ENCODE data around the gene ANTXR1.

Gene ANTXR1

GRCh38 chr2:69097148-69097610 lies 84.2 kb downstream of the ANTXR1 start:
- DNase-seq (ENCODE audit: low read depth in 2 of 2), result no peak

- no peak for DNase-seq (ENCODE audit: low read depth in 2 of 2)
Measured at GRCh38 chr2:69097891-69098655, 85.1 kb downstream of the ANTXR1 start.

- no peak for DNase-seq (ENCODE audit: low read depth in 2 of 2)
Measured at GRCh38 chr2:69099541-69099940, 86.6 kb downstream of the ANTXR1 start.

- DNase-seq (ENCODE audit: low read depth in 2 of 2), result no peak
Measured at GRCh38 chr2:69100220-69100723, 87.3 kb downstream of the ANTXR1 start.

DNA sequence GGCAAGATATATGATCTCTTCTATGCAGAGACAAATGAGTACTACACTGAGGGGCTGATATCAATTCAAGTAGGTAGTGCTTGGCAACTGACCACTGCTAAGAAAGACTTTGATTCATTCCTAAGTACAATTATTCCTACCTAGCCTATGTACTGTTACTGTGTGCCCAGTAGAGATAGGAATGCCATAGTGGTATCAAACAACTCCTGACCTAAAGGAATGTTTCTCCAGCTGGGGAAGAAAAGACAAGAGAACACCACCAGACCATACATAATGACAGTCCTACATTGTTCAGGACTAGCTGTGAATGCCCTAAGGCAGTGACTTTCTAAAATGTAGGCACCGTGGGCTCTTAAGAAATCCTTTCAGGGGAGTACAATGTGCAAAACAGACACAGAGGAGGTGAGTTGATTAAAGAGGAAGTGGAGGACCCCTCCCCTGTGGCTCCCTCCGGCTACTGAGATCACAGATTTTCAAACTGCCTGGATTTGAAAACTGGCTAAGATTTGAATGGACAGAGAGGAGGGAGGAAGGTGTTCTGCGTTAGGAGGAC lies 89.1 kb downstream of the ANTXR1 start:
- DNase-seq (ENCODE audit: low read depth in 2 of 2), result no peak

DNA sequence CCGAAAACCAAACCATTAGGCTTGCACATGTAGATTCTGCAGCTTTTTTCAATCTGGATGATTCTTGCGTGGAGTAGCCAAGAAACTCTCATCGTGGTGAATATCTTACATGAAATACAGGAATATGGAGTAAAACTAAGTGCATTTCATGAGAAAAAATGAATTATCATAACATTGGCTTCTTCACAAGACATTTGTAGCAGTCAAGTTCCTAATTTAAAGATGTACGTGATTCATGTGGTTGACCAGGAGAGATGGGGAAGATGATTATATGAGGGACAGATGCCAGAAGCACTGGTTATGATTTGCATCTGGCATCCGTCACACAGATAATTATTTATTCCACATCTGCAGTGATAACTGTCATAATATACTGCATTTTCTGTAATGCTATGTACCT lies 90.4 kb downstream of the ANTXR1 start:
- DNase-seq (ENCODE audit: low read depth in 2 of 2), result no peak

GRCh38 chr2:69104261-69104660 lies 91.3 kb downstream of the ANTXR1 start:
- DNase-seq (ENCODE audit: low read depth in 2 of 2), result no peak

DNA sequence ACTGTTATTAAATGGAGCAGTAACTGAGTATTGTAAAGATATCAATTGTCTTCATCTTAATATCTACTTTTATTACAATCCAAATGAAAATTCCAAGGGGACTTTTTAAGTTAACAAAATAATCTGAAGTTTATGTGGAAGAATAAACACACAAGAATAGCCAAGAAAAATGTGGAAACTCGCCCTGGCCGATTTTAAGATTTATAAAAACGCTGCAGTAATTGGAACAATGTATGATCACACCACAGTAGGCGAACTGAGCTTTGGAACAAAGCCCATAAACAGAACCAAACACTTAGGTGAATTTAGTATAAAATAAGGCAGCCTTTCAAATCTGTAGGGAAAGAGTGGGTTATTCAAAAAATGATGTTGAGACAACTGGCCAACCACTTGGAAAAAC lies 96.3 kb downstream of the ANTXR1 start:
- DNase-seq (ENCODE audit: low read depth in 2 of 2), result no peak

- no peak for DNase-seq (ENCODE audit: low read depth in 2 of 2)
Measured at GRCh38 chr2:69111076-69111475, 98.1 kb downstream of the ANTXR1 start.

- no peak for DNase-seq (ENCODE audit: low read depth in 2 of 2)
Measured at GRCh38 chr2:69113627-69114026, 100.6 kb downstream of the ANTXR1 start.

GRCh38 chr2:69114534-69114933 lies 101.6 kb downstream of the ANTXR1 start:
- no peak for DNase-seq (ENCODE audit: low read depth in 2 of 2)

DNA sequence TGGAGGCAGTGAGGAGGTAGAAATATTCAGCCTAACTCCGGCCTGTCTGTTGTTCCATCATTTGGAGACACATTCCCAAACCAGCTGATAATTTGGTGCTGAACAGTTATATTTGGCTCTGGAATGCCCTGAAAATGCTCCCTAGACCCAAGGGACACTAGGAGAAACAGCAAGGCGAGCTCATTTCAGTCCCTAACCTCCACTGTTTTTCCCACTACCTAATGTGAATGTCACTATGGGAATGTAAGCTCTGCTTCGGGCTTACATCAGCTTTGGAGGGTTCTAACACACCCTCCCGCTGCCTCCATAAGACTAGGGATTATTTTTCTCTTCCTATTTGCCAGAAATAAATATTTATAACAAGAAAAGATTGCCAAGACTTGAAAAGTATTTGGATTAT lies 103.5 kb downstream of the ANTXR1 start:
- DNase-seq (ENCODE audit: low read depth in 2 of 2), result no peak

DNA sequence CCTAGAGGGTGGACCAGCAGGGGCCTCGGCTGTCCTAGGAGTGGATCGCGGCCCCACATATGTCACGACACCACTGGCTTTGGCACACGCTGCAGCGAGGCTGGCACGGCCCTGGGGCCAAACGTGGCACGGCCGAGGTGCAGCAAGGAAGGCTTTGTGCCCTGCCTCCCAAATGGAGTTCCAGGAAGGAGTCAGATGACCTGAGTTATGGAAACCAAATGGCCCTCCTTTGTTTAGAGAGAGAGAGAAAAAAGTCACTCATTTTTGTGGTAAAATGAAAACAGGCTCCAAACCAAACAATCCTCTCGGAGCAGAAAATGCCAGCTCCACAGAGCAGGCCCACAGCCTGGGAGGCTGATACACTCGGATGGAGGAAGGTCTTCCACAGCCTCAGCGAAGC lies 105.6 kb downstream of the ANTXR1 start:
- DNase-seq (ENCODE audit: low read depth in 2 of 2), result no peak

DNA sequence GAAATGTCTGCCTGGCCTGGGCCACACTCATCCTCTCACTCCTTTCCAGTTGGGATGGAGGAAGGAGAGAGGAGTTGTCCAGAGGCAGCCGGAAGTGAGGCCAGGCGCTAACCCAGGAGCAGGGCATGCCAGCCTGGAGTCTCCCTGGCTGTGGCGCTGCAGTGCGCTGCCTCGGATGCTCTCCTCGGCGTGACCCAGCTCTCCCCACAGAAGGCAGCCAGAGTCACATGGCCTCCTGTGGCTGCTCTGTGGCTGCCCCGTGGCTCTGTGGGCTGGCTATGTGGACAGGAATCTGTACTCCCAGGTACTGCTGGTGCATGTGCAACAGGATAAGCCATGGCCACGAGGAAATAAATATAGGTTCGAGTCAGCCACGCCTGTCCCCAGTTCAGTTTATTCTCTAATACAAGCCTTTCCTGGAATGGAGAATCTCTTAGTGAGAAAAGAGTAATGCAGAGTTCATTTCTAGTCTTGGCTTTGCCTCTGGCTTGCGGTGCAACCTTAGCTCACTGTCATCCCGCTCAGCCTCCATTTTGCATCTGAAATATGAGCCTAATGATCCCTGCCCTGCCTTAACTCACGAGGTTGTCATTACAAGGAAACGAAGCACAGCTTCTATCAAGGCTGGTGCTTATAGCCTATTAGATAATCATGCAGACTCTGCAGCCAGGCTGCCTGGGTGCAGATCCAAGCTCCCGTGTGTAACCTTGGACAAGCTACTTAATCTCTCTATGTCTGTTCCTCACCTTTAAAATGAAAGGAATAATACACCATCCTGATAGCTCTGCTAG lies 106.3 kb downstream of the ANTXR1 start:
- no peak for DNase-seq (ENCODE audit: low read depth in 2 of 2)

GRCh38 chr2:69122271-69122670 lies 109.3 kb downstream of the ANTXR1 start:
- no peak for DNase-seq (ENCODE audit: low read depth in 2 of 2)

DNA sequence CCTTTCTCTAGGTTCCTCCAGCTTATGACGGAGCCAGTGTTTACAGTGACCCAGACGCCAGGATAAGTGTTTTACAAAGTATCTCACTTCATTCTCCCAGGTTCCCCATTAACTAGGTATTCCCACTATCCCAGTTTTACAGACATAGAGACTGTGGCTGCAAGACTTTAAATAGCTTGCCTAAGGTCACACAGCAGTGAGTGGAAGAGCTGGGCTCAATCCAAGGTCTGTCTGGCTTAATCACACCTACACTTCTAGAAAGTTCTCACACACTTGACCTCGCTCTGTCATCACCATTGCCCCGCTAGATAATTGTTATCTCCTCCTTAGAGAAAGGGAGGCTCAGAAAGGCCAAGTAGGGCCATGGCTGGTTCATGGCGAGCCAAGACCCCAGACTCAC lies 110.2 kb downstream of the ANTXR1 start:
- DNase-seq (ENCODE audit: low read depth in 2 of 2), result no peak

DNA sequence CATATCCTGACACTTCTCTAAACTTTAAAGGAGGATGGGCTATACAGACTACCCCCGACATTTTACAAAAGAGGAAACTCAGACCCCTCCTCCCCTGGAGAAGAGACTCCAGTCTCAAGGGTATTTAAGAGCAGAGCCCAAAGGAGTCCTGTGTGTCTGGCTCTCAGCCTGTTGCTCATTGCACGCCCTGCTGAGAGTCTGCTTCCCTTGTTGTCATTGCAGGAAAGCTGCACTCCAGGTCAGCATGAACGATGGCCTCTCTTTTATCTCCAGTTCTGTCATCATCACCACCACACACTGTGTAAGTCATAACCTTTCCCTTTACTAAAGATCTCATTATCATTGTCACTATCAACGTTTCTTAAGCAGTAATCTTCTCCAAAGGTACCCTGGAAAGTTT lies 111.4 kb downstream of the ANTXR1 start:
- DNase-seq (ENCODE audit: low read depth in 2 of 2), result no peak

DNA sequence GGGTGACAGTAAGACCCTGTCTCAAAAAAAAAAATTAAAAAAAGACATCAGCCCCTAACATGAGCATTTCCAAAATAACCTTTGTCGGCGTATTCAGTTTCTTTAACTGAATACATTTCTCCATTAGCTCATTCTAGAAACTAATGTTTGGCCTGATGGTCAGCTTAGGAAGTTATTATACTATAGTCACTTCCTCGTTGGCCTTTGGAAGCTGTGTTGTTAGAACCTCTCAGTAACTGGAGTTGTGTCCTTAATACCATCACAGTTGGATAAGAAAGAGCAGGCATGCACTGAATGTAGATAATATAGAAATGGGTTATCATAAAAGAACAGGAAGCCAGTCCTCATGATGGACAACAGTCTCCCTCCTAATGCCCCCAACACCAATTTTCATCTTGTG lies 112.8 kb downstream of the ANTXR1 start:
- DNase-seq (ENCODE audit: low read depth in 2 of 2), result no peak

DNA sequence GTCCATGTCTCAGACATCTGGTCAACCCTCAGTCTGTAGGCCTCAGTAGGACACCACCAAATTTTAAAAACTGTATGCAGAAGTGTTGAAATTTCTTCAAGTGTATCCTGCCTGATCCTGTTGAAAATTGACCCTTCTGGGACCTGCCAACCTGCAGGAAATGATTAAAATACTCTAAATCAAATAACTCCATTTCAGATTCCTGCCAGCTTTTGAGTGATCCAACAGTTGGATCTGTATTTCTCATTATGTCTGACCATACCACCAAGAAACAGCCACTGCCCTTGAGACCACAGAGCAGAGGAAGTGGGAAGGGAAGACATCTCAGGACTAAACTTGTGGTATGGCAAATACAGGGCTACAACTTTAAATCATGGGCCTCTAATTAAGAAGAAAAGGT lies 113.4 kb downstream of the ANTXR1 start:
- no peak for DNase-seq (ENCODE audit: low read depth in 2 of 2)

GRCh38 chr2:69131452-69131851 lies 118.5 kb downstream of the ANTXR1 start:
- no peak for DNase-seq (ENCODE audit: low read depth in 2 of 2)

GRCh38 chr2:69131983-69132675 lies 119.2 kb downstream of the ANTXR1 start:
- no peak for DNase-seq (ENCODE audit: low read depth in 2 of 2)

GRCh38 chr2:69132960-69133590 lies 120.1 kb downstream of the ANTXR1 start:
- DNase-seq (ENCODE audit: low read depth in 2 of 2), result no peak
